Hypothalamus (tissue), 51 donors: ENCODE measurements around the gene ADGRF5.

Source experiments
- DNase-seq, 51 donors: peaks; one replicate each; lab custom pipeline; 2025; lab: John Stamatoyannopoulos, UW

The ADGRF5 gene, protein sequence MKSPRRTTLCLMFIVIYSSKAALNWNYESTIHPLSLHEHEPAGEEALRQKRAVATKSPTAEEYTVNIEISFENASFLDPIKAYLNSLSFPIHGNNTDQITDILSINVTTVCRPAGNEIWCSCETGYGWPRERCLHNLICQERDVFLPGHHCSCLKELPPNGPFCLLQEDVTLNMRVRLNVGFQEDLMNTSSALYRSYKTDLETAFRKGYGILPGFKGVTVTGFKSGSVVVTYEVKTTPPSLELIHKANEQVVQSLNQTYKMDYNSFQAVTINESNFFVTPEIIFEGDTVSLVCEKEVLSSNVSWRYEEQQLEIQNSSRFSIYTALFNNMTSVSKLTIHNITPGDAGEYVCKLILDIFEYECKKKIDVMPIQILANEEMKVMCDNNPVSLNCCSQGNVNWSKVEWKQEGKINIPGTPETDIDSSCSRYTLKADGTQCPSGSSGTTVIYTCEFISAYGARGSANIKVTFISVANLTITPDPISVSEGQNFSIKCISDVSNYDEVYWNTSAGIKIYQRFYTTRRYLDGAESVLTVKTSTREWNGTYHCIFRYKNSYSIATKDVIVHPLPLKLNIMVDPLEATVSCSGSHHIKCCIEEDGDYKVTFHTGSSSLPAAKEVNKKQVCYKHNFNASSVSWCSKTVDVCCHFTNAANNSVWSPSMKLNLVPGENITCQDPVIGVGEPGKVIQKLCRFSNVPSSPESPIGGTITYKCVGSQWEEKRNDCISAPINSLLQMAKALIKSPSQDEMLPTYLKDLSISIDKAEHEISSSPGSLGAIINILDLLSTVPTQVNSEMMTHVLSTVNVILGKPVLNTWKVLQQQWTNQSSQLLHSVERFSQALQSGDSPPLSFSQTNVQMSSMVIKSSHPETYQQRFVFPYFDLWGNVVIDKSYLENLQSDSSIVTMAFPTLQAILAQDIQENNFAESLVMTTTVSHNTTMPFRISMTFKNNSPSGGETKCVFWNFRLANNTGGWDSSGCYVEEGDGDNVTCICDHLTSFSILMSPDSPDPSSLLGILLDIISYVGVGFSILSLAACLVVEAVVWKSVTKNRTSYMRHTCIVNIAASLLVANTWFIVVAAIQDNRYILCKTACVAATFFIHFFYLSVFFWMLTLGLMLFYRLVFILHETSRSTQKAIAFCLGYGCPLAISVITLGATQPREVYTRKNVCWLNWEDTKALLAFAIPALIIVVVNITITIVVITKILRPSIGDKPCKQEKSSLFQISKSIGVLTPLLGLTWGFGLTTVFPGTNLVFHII (N-terminal part only)

DNA sequence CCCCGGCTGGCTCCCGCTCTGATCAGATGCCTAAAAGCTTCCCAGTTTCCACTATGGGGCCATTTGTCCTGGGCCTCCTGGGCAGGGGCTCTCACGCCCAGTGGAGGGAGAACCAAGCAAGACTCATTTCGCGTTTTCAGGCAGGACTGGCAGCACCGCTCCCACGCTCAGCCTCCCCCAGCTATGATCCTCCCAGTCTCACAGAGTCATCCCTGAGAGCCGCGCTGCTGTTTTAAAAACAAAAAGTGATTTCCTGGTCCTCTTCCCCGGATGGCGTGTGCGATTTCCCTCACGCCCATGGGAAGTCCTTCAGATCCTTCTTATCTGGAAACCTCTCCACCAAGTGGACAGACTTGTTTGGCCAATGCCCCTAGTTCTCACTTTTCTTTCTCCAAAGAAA lies at the start of gene ADGRF5:
Gene ADGRF5, minus strand, starts transcription at position 208 of the 400 bp plus-strand sequence. CDS start 15,176 bp downstream, outside the sequence.
- no peak for DNase-seq

DNA sequence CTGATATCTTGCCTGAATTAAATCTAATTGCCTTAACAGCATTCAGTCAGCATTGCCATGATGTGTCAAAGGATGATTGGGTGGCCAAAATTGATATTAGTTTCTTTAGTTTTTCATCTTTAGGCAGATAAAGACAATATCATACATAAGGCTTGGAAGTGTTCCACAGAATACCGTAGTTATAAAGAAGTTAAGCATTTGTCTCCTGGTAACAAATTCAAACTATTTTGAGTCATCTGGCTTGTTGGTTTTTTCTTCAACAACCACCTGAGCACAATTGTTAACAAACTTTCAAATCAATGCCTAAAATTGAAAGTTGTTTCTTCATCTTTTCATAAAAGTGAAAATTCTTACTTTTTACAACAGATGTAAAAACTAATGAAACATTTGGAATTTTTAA lies 47.5 kb upstream of the ADGRF5 start:
- no peak for DNase-seq

DNA sequence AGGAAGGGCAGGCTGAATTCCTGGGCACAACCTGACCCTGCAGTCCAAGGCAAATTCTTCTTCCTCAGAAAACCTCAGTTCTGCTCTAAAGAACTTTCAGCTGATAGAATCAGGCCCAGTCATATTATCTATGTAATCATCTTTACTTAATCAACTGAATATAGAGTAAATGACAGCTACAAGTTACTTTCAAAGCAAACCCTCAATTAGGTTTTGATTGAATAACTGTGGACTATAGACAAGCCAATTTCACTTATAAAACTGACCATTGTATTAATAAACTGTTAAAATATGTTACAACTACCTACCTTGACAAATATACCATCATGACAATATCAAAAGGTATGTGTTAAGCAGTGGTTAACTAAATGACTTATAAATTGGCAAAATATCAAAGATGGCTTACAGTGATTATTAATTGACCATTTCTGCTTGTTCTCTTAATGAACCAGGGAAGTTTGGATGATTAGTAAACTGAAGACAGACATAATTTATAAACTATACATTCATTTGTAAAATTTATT lies 46.1 kb upstream of the ADGRF5 start:
- no peak for DNase-seq

DNA sequence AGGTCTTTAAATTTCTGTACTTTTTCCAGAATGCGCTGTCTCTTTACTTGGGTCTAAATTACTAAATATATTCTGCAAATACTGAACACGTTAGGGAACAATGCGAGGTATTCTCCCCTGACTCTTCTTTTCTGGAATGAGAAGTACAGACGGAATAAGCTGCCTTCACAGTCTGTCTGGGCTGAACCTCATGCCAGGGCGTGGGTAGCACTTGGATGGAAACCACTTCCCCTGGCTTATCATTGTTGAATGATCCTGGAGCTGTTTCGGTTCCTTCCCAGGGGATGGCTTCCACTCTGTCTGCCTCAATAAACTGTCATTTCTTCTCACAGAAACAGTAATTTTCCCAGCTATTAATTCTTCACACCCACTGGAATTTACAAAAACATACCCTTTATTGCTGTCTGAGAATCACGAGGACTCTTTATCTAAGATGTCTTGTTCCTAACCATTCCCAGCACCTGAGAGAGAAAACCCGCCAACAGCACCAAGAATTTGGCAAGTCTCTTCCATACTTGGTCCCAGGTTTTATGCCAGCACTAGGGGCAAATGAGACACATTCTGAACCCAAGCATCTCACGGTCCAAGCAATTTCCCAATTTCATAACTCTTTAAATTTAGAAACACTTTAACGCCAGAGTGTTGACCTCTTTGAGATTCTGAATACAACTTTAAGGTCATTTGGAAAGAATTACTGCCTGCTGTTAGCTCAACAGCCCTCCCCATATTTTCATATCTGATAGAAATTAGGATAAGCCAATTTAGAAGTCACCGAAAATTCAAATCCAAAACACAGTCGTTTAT lies 43.2 kb upstream of the ADGRF5 start:
- no peak for DNase-seq

DNA sequence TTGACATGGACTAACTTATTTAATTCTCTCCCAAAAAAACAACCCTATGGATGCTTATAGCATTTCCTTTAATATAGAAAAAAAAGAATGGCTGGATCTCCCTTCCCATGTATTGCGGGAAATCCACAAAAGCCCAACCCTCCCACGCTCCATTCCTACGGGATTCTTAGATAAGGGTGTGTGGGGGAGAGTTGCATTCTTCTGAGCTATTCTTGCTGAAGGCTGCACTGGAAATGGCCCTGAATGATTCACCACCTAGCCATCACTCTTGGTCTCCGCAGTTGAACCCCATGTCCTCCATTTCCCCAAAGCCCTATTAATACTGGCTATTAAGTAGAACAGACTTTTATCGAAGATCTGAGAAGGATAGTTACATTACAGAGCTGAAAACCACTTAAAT lies 41.9 kb upstream of the ADGRF5 start:
- no peak for DNase-seq

DNA sequence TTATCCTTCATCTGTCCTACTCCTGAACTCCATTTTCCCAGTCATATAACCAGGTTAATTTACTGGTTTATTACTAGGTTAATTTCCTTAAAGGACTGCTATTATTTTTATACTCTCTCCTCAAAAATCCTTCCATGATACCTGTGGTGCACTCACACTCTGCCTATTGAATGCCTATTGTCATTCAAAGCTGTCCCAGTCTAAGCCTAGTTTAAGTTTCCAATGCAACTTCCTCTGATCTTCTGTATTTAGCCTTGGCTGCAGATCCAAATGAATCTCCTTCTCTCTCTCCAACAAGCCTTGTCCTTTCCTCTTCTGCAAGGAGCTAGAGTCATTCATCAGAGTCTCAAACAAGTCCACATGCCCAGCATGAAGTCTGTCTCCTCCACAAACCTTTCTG lies 41.3 kb upstream of the ADGRF5 start:
- no peak for DNase-seq

DNA sequence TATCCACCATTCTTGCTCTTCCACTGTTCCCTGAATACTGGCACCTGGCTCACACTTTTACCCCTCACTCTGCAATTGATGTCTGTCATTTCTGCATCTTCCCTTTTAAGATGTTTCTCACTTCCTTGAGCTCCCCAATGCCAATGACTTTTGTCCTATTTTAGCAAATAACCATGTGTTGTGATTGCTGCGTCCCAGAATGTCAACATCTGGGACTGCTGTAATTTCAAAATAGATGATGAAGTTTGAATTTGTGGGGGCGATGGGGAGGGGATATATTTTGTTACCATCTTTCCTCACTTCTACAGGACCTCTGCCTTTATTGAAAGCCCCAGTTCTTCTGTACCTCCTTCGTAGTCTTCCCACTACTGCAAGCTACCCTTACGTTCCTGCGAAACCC lies 40.0 kb upstream of the ADGRF5 start:
- no peak for DNase-seq

DNA sequence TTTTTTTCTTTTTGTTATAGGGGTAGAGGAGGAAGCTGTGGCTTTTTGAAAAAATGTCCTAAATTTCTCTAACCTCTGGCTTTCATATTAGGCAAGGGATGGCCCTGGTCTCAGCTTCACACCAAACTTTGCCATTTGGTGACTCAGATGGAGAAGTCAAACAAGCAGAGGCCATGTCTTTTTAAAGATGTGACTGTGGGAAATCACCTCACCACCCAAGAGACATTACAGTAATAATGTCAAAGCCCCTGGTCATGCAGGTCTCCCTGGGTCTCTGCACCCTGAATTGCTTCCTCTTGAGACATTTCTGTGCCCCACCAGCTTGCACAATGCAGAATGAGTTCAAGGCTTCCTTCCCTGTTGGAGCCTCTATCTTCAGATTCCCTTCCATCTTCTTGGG lies 39.5 kb upstream of the ADGRF5 start:
- no peak for DNase-seq

DNA sequence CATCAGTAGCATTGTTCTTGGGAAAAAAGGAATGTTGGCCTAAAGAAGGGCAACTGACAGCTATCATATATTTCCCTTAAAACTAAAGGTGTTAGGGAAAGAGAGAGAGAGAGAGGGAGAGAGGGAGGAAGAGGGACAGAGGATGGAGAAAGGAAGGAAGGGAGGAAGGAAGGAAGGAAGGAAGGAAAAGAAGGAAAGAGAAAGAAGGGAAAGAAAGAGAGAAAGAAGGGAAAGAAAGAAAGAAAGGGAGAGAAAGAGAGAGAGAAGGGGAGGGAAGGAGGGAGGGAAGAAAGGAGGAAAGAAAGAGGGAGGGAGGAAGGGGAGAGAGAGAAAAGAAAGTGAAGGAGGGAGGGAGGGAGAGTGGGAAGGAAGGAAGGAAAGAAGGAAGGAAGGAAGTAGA lies 37.7 kb upstream of the ADGRF5 start:
- no peak for DNase-seq

DNA sequence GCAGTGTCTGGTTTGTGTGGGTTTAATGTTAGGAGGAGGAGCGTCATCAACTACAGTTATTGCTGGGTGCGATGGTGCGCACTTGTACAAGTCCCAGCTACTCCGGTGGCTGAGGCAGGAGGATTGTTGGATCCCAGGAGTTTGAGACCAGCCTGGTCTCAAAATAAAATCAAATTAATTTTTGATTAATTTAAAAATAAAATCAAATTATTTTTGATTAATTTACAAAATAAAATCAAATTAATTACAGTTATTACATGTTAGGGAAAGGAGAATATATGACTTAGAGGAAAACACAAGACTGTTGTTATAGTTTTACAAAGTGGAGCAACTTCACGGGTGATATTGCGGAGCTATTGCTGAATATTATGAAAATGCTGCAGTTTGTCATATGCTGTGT lies 34.7 kb upstream of the ADGRF5 start:
- no peak for DNase-seq

DNA sequence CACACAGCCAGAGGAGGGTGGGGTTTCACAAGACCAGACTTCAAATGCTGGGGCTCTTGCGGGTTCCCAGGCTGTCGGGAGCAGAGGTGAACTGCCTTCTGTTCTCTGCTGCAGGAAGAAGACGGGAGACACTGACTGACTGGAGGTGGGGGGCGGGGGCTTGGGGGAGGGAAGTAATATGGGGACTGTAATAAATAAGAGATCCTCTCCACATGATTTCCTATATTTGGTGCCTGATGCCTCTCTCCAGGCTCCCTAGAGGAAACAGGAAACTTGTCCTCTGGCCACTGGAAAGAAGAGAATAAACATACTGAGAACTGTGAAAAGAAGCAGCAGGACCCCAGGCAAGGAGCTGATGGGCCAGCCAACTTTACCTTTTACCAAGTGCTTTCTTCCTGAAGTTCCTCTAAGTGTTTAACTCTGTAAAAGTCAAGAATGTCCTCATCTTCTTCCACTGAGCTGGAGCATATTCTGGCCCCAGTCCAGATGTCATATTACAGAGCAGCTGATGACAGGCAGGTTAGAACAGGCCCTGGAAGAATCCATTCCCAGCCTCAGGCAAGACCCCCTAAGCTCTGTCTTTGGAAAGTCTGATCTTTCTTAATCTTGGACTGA lies 33.2 kb upstream of the ADGRF5 start:
- no peak for DNase-seq

DNA sequence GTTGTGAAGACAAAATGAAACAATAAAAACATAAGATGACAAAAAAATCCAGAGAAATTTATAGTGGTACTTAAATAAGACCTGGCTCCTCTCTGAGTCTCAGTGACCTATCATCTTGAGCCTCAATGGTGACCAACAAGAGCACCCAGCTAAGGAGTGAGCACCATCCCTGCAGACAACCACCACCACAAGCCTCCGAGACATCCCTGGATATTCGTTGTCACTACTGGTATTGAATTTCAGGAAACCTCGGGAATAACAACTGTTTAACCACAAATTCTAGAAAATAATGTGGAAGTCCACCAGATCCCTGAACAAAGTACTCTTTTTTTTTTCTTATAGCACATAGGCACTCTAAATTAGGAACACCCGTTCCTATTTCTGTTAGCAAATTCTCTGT lies 32.2 kb upstream of the ADGRF5 start:
- DNase-seq, result no peak

DNA sequence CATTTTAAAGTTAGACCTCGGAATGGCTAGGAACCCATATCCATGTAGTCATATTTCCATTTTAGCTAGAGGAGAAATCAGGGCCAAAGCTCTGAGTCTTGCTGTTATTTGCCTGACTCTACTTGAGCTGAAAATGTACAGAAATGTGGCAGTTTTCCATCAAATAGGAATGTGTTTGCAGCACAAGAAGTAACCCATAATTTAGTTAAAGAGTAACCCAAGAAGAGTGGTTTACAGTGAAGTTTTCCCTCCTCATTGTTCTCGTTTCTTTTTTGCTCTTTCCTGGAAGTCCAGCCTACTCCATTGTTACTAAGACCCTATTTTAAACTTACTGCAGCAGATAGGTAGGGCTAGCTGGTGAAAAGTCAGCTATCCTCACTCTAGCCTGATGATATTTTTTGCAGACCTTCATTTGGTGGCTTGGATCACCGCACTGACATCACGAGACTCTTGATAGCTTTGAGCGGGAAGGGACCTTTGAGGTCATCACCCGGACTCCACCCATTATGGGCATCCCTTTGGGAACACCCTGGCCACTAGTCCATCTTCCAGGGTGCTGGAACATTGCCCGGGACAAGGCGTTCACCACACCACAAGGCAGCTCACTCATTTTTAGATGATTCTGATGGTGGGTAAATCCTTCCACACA lies 28.0 kb upstream of the ADGRF5 start:
- no peak for DNase-seq

DNA sequence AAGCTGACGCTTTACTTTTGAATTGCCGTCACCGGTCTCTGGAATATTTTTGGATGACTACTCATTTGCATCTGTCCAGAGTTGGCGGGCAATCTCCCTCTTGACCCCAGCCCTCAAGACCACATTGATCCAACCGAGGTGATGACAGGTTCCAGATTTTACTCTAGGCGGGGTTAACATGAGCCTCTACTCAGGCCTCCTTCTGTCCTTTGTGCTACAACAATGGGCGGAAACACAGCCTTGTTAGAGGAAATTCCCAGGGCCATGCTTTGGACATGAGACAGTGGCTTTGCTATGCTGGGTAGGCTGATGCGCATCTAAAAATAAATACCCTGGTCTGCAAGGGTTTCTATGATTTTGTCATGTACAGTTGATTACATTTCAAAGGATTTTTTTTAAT lies 27.0 kb upstream of the ADGRF5 start:
- no peak for DNase-seq

DNA sequence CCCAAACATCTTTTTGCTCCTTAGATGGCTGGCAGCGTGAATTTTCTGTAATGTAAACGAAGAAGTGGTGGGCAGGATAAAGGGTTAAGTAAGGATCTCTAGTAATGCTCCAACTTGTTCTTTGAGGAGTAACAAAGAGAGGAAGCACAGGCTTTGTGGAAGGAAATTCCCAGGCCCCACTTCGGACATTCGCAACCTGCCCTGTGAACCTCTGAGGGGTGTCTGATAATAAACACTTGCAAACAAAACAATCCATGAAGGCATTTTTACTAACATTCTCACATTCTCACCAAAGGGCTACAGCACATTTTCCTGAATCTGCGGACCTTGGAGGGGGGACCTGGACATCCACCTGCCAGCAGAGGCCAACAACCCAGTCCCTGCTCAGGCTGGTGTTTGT lies 25.8 kb upstream of the ADGRF5 start:
- no peak for DNase-seq

DNA sequence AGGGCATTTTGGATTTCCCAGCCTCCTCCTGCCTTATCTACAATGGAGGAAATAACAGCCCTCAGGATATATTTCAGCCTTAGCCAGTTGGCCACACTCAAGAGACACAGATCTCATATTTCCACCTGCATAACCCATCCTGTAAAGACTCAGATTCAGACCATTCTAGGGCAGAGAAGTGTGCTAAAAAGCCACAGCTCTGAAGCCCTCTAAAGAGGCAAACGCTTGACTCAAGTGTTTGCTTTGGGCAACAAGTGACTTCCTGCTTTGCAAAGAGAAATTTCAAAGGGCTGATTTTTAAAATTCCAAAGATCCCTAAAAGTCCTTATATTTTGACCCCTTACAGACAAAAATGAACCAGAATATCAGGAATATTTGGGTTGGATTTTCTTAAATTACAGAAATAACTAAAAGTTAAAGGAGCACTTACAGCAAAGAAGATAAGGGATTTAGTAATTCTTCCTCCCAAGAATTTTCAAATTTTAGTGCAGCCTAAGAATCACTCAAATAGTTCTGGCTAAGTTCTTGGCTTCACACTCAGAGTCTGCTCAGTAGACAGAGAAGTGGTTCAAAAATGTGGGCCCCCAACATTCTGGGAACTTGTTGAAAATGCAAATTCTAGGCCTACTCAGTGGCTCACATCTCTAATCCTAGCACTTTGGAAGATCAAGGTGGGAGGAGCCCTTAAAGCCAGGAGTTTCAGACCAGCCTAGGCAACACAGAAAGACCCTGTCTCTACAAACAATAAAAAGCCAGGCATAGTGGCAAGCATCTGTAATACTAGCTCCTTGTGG lies 18.9 kb upstream of the ADGRF5 start:
- DNase-seq, result no peak

DNA sequence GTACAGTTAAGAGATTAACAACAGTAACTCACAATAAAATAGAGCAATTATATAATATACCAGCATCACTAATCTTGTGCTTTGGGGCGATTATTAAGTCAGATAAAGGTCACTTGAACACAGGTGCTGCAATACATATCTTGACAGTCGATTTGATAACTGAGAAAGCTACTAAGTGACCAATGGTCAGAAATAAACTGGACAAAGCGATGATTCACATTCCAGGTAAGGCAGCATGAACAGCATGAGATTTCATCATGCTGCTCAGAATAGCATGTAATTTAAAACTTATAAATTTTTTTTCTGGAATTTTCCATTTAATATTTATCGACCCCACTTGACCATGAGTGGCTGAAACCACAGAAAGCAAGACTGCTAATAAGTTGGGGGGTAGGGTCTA lies 15.9 kb upstream of the ADGRF5 start:
- DNase-seq, result no peak

DNA sequence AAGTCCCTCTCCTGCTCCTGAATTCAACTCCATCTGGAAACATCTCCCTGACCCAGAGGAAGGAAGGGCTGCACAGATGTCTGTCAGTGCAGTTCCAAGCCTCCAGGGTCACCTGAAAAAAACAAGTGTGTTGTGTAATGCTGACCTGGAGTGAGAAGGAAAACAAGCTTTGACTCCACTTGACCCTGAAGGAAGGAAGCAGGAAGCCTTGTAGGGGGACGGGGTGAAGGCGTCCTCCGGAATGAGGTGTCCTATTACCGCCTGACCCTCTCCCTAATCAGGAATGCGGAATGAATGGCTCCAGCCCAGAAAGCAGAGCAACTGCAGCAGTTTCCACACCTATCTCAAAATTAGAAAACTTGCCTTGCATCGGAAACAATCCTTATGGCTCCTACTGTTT lies 13.9 kb upstream of the ADGRF5 start:
- DNase-seq, result no peak
